DOHH2 (cell line): ENCODE measurements around the gene CPEB3.

Source experiments
- CTCF ChIP-seq: fragments of 200-600 bp; sonication (generic); IDR thresholded peaks from one replicate; pipeline ENCODE4 v1.5.1; 2014; ENCODE audit warnings: antibody characterized with exemption, mild to moderate bottlenecking, low read depth, low read length; ENCODE audit not compliant: poor library complexity, severe bottlenecking
- EZH2phosphoT487 ChIP-seq: fragments of 200-600 bp; sonication (generic); IDR thresholded peaks from 2 replicates; pipeline ENCODE4 v1.6.1; 2017; ENCODE audit warnings: borderline replicate concordance, mild to moderate bottlenecking, antibody characterized with exemption, low read length, moderate library complexity, mixed read lengths

- TF ChIP-seq CTCF (no peak), EZH2phosphoT487 (no peak)
Measured at GRCh38 chr10:92284112-92284704, 6.7 kb downstream of the CPEB3 start.
